Duodenal mucosa (tissue), 2 donors: ENCODE data around the gene INTS6.

Experiments used
- H3K27ac ChIP-seq: one replicate; pipeline ENCODE4 v1.7.0; 2013; ENCODE audit warnings: low read depth, low read length
- H3K27me3 ChIP-seq, 2 donors: one replicate each; pipeline ENCODE4 v1.7.0; 2013; ENCODE audit warnings: low read length in 2 of 2, control low read depth in 1 of 2; ENCODE audit not compliant: insufficient read depth in 2 of 2, control insufficient read depth in 1 of 2
- H3K36me3 ChIP-seq, 2 donors: one replicate each; pipeline ENCODE4 v1.7.0; 2013; ENCODE audit warnings: low read length in 2 of 2, control low read depth in 1 of 2; ENCODE audit not compliant: insufficient read depth in 2 of 2, control insufficient read depth in 1 of 2
- H3K4me1 ChIP-seq, 2 donors: one replicate each; pipeline ENCODE4 v1.7.0; 2013; ENCODE audit warnings: low read length in 2 of 2, control low read depth in 1 of 2; ENCODE audit not compliant: insufficient read depth in 2 of 2, control insufficient read depth in 1 of 2
- H3K4me3 ChIP-seq, 2 donors: one replicate each; pipeline ENCODE4 v1.7.0; 2013; ENCODE audit warnings: low read length in 2 of 2, low read depth in 1 of 2
- H3K9ac ChIP-seq, 2 donors: one replicate each; pipeline ENCODE4 v1.7.0; 2013; ENCODE audit warnings: low read length in 2 of 2, low read depth in 1 of 2
- H3K9me3 ChIP-seq, 2 donors: one replicate each; pipeline ENCODE4 v1.7.0; 2013; ENCODE audit warnings: low read length in 2 of 2, control low read depth in 1 of 2; ENCODE audit not compliant: control insufficient read depth in 1 of 2

The INTS6 gene

GRCh38 chr13:51479199-51479523 is 26.3 kb upstream of the INTS6 start:
- Histone ChIP-seq H3K4me3 (no peak overlapping the region), H3K27ac (no peak overlapping the region), H3K9me3 (no peaks in the 10 kb centered on the region), H3K27me3 (no peaks in the 10 kb centered on the region), H3K4me1 (peaks cover 0 to 5% of the 10 kb centered on the region in 2 donors), H3K36me3 (no peaks in the 10 kb centered on the region), H3K9ac (no peak overlapping the region)

GRCh38 chr13:51478418-51479198 is 25.8 kb upstream of the INTS6 start:
- no peak overlapping the region for H3K9ac ChIP-seq
- H3K9me3 ChIP-seq, result no peaks in the 10 kb centered on the region
- H3K27ac ChIP-seq, result no peak overlapping the region
- no peak overlapping the region for H3K4me3 ChIP-seq
- no peaks in the 10 kb centered on the region for H3K27me3 ChIP-seq
- peaks cover 0 to 5% of the 10 kb centered on the region in 2 donors for H3K4me1 ChIP-seq
- no peaks in the 10 kb centered on the region for H3K36me3 ChIP-seq

- no peak overlapping the region for H3K4me3 ChIP-seq
Observed at GRCh38 chr13:51477653-51478324, 25.0 kb upstream of the INTS6 start.

GRCh38 chr13:51477149-51477548 is 24.3 kb upstream of the INTS6 start:
- peaks cover 0 to 5% of the 10 kb centered on the region in 2 donors for H3K4me1 ChIP-seq
- H3K36me3 ChIP-seq, result no peaks in the 10 kb centered on the region
- no peaks in the 10 kb centered on the region for H3K9me3 ChIP-seq
- no peaks in the 10 kb centered on the region for H3K27me3 ChIP-seq
- H3K9ac ChIP-seq, result no peak overlapping the region
- no peak overlapping the region for H3K4me3 ChIP-seq
- no peak overlapping the region for H3K27ac ChIP-seq

More at GRCh38 chr13:51477653-51478324, 25.0 kb upstream of the INTS6 start:
- no peaks in the 10 kb centered on the region for H3K27me3 ChIP-seq
- no peak overlapping the region for H3K9ac ChIP-seq
- H3K9me3 ChIP-seq, result no peaks in the 10 kb centered on the region
- H3K4me1 ChIP-seq, result peaks cover 0 to 5% of the 10 kb centered on the region in 2 donors
- no peak overlapping the region for H3K27ac ChIP-seq
- no peaks in the 10 kb centered on the region for H3K36me3 ChIP-seq

- Histone ChIP-seq H3K9ac (no peak overlapping the region), H3K4me3 (no peak overlapping the region), H3K9me3 (no peaks in the 10 kb centered on the region), H3K27me3 (no peaks in the 10 kb centered on the region), H3K36me3 (no peaks in the 10 kb centered on the region), H3K4me1 (peaks cover 0 to 5% of the 10 kb centered on the region in 2 donors), H3K27ac (no peak overlapping the region)
Observed at GRCh38 chr13:51475727-51476501, 23.1 kb upstream of the INTS6 start.

- H3K9me3 ChIP-seq, result no peaks in the 10 kb centered on the region
- no peak overlapping the region for H3K27ac ChIP-seq
- H3K4me1 ChIP-seq, result peaks cover 0 to 6% of the 10 kb centered on the region in 2 donors
- no peaks in the 10 kb centered on the region for H3K27me3 ChIP-seq
- H3K36me3 ChIP-seq, result no peaks in the 10 kb centered on the region
- H3K4me3 ChIP-seq, result no peak overlapping the region
- no peak overlapping the region for H3K9ac ChIP-seq
Observed at GRCh38 chr13:51469790-51470189, 17.0 kb upstream of the INTS6 start.

GRCh38 chr13:51467730-51468129 is 14.9 kb upstream of the INTS6 start:
- no peak overlapping the region for H3K27ac ChIP-seq
- no peaks in the 10 kb centered on the region for H3K9me3 ChIP-seq
- H3K4me1 ChIP-seq, result peaks cover 0 to 6% of the 10 kb centered on the region in 2 donors
- no peak overlapping the region for H3K9ac ChIP-seq
- no peaks in the 10 kb centered on the region for H3K27me3 ChIP-seq
- no peak overlapping the region for H3K4me3 ChIP-seq
- H3K36me3 ChIP-seq, result no peaks in the 10 kb centered on the region

- no peak overlapping the region for H3K27ac ChIP-seq
- no peak overlapping the region for H3K4me3 ChIP-seq
- no peaks in the 10 kb centered on the region for H3K27me3 ChIP-seq
- peaks cover 0 to 6% of the 10 kb centered on the region in 2 donors for H3K4me1 ChIP-seq
- no peaks in the 10 kb centered on the region for H3K36me3 ChIP-seq
- H3K9me3 ChIP-seq, result no peaks in the 10 kb centered on the region
- no peak overlapping the region for H3K9ac ChIP-seq
Observed at GRCh38 chr13:51465124-51465523, 12.3 kb upstream of the INTS6 start.

- Histone ChIP-seq H3K9ac (no peak overlapping the region), H3K27ac (no peak overlapping the region), H3K4me1 (peaks cover 13 to 14% of the 10 kb centered on the region in 2 donors), H3K27me3 (no peaks in the 10 kb centered on the region), H3K4me3 (no peak overlapping the region), H3K9me3 (no peaks in the 10 kb centered on the region), H3K36me3 (peaks cover 0 to 9% of the 10 kb centered on the region in 2 donors)
Observed at GRCh38 chr13:51457086-51457815, 4.4 kb upstream of the INTS6 start.
